ENCODE results near the gene CCSER2. TPM values are rescaled to one million over a fixed set of nuclear protein-coding genes. Genes with fewer than 3 reads are reported as not detected.

Gene CCSER2
- total and polyA plus RNA-seq, 4 donors: 9.4 to 83.5 (median 32.5) TPM

- no peak for DNase-seq
- Histone ChIP-seq H3K27ac (ENCODE audit: low read depth in 1 of 2, low read length in 1 of 2) (no peak overlapping the region), H3K4me1 (ENCODE audit: control insufficient read depth in 5 of 5, insufficient read depth in 5 of 5, low read length in 5 of 5) (no peaks in the 10 kb centered on the region), H3K9me3 (ENCODE audit: control insufficient read depth in 4 of 4, insufficient read depth in 3 of 4, low read length in 3 of 4) (peaks cover 0 to 4% (median 0%) of the 10 kb centered on the region in 4 donors), H3K36me3 (ENCODE audit: control insufficient read depth in 4 of 4, insufficient read depth in 4 of 4, low read length in 4 of 4) (no peaks in the 10 kb centered on the region), H3K27me3 (ENCODE audit: control insufficient read depth in 3 of 3, insufficient read depth in 3 of 3, low read length in 2 of 3) (no peaks in the 10 kb centered on the region), H3K4me3 (no peak overlapping the region), H3K9ac (ENCODE audit: insufficient read depth in 1 of 2, low read length in 2 of 2) (no peak overlapping the region)
- TF ChIP-seq CTCF (IDR thresholded peaks at IDR 0.05; ENCODE audit: control extremely low read depth, extremely low read depth): no peak
- ATAC-seq (ENCODE audit: insufficient read depth, low FRiP score): no peak
- 74 to 75% methylated on average over 6 of the region's 6 CpGs for WGBS, 2 donors
These were observed 237.6 kb downstream of the CCSER2 start for GRCh38 chr10:84565881-84566582.

- no peaks in the 10 kb centered on the region for H3K27me3 ChIP-seq (ENCODE audit: control insufficient read depth in 3 of 3, insufficient read depth in 3 of 3, low read length in 2 of 3)
- no peaks in the 10 kb centered on the region for H3K36me3 ChIP-seq (ENCODE audit: control insufficient read depth in 4 of 4, insufficient read depth in 4 of 4, low read length in 4 of 4)
- ATAC-seq (ENCODE audit: insufficient read depth, low FRiP score) (no peak), DNase-seq (no peak)
- H3K9me3 ChIP-seq (ENCODE audit: control insufficient read depth in 4 of 4, insufficient read depth in 3 of 4, low read length in 3 of 4): peaks cover 0 to 4% (median 0%) of the 10 kb centered on the region in 4 donors
- H3K27ac ChIP-seq (ENCODE audit: low read depth in 1 of 2, low read length in 1 of 2): no peak overlapping the region
- 56 to 64% methylated on average over 2 of the region's 2 CpGs for WGBS, 2 donors
- H3K9ac ChIP-seq (ENCODE audit: insufficient read depth in 1 of 2, low read length in 2 of 2): no peak overlapping the region
- H3K4me3 ChIP-seq: no peak overlapping the region
- TF ChIP-seq CTCF (IDR thresholded peaks at IDR 0.05; ENCODE audit: control extremely low read depth, extremely low read depth): no peak
- H3K4me1 ChIP-seq (ENCODE audit: control insufficient read depth in 5 of 5, insufficient read depth in 5 of 5, low read length in 5 of 5): no peaks in the 10 kb centered on the region
These were observed 238.7 kb downstream of the CCSER2 start for GRCh38 chr10:84567133-84567532.

Other genes with a start within 250 kb of the CCSER2 start
- gene GHITM, start 189.1 kb upstream of the CCSER2 start, total RNA-seq: 100 to 1,000 TPM; 114 to 132 TPM
- 100 to 1,000 TPM; 107 to 177 TPM for gene GHITM, start 189.1 kb upstream of the CCSER2 start, polyA plus RNA-seq
- not detected for gene GPR15LG, start 154.8 kb upstream of the CCSER2 start, total RNA-seq
- gene GPR15LG, start 154.8 kb upstream of the CCSER2 start, polyA plus RNA-seq: under 1 TPM in 1 of 2 donors, not detected in 1; 0.47 TPM
- gene CDHR1, start 134.1 kb upstream of the CCSER2 start, total RNA-seq: under 1 TPM; 0.17 to 0.46 TPM
- under 1 TPM; 0.10 to 0.49 TPM for gene CDHR1, start 134.1 kb upstream of the CCSER2 start, polyA plus RNA-seq
- gene LRIT2, start 103.0 kb upstream of the CCSER2 start, total RNA-seq: not detected
- not detected for gene LRIT2, start 103.0 kb upstream of the CCSER2 start, polyA plus RNA-seq
- gene LRIT1, start 87.0 kb upstream of the CCSER2 start, total RNA-seq: not detected
- gene LRIT1, start 87.0 kb upstream of the CCSER2 start, polyA plus RNA-seq: not detected
- gene RGR, start 83.5 kb upstream of the CCSER2 start, total RNA-seq: under 1 TPM in 1 of 2 donors, not detected in 1; 0.31 TPM
- under 1 TPM; 0.05 to 0.65 TPM for gene RGR, start 83.5 kb upstream of the CCSER2 start, polyA plus RNA-seq